Spinal cord (tissue), 10 donors: ENCODE results near the gene SEPTIN5. TPM values are rescaled to one million over a fixed set of nuclear protein-coding genes. Genes with fewer than 3 reads are reported as not detected.

Experiments
- DNase-seq, 6 donors: peaks; one replicate each; pipeline versions ENCODE4 v3.0.0 to v3.0.0-alpha.2; 2013 to 2015; ENCODE audit warnings: low spot score in 6 of 6, low read depth in 4 of 6
- H3K27ac ChIP-seq: one replicate; pipeline ENCODE4 v1.5.1; 2013; ENCODE audit warnings: low read depth, low read length, control low read depth
- H3K27me3 ChIP-seq: one replicate; pipeline ENCODE4 v1.6.1; 2013; ENCODE audit warnings: low read length; ENCODE audit not compliant: control insufficient read depth, insufficient read depth
- H3K36me3 ChIP-seq: one replicate; pipeline ENCODE4 v1.6.1; 2013; ENCODE audit warnings: low read length; ENCODE audit not compliant: control insufficient read depth, insufficient read depth
- H3K4me1 ChIP-seq: one replicate; pipeline ENCODE4 v1.6.1; 2013; ENCODE audit warnings: low read length; ENCODE audit not compliant: control insufficient read depth, insufficient read depth
- H3K4me3 ChIP-seq: one replicate; pipeline ENCODE4 v1.5.1; 2013; ENCODE audit warnings: low read depth, low read length, control low read depth
- H3K9me3 ChIP-seq: one replicate; pipeline ENCODE4 v1.6.1; 2013; ENCODE audit warnings: low read length; ENCODE audit not compliant: control insufficient read depth, insufficient read depth
- WGBS: methylation state at CpG from one replicate; pipeline ENCODE4 v1.1.5; 2013; ENCODE audit warnings: missing lambda C conversion rate; ENCODE audit not compliant: insufficient coverage; 5-methylcytosine and 5-hydroxymethylcytosine counted together
- polyA plus RNA-seq, 2 donors: library from polyadenylated mRNA; unstranded; fragments of 120-200 nt; gene quantifications; one replicate each; pipeline ENCODE4 v1.2.1, GENCODE V29; 2013; ENCODE audit not compliant: insufficient read length in 2 of 2
- total RNA-seq, 2 donors: library from RNA; depleted of rRNA in 1 of 2; stranded (reverse); fragments of 120-200 nt in 1 of 2; fragments of >200 nt in 1 of 2; gene quantifications; one replicate each; pipeline versions ENCODE4 v1.2.3 to v1.2.4, GENCODE V29; 2013 to 2014
- donor health status: healthy.

The SEPTIN5 gene
- total and polyA plus RNA-seq, 4 donors: 82.9 to 294 (median 174) TPM

DNA sequence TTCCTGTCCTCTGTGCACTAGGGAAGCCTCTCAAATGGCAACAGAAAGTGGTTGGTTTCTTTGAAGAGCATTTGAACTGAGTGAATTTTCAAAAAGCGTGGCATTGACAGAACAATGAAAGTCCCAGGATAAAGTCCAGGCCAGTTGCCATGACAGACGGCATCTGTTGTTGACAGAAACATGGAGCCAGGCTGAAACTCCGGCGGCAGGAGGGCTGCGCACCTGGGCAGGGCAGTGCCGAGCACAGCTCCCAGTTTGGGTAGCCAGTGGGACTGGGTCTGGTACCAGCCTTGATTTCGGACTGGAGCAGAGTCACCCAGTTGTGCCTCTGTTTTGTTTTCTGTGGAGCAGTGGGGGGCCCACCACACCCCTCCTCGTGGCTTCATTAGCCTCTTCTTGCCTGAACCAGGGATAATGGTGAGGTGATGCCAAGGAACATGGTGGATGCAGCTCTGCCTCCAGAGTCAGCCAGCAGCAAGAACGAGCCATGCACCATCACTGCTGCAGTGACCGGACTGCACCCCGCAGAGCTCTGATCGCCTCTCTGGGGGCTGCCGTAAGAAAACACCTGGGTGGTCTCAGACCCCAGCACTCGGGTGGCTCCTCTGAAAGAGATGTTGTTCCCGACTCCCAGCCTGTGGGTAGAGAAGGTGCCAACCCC, 9.8 kb upstream of the SEPTIN5 start:
- WGBS: 68% methylated on average over 15 of the region's 15 CpGs
- H3K27ac ChIP-seq: no peak overlapping the region
- H3K4me3 ChIP-seq: no peak overlapping the region
- H3K9me3 ChIP-seq: no peaks in the 10 kb centered on the region
- no peaks in the 10 kb centered on the region for H3K27me3 ChIP-seq
- peaks cover 17% of the 10 kb centered on the region for H3K4me1 ChIP-seq
- no peaks in the 10 kb centered on the region for H3K36me3 ChIP-seq
- DNase-seq: peak in 1 of 6 donors; percentile 16

DNA sequence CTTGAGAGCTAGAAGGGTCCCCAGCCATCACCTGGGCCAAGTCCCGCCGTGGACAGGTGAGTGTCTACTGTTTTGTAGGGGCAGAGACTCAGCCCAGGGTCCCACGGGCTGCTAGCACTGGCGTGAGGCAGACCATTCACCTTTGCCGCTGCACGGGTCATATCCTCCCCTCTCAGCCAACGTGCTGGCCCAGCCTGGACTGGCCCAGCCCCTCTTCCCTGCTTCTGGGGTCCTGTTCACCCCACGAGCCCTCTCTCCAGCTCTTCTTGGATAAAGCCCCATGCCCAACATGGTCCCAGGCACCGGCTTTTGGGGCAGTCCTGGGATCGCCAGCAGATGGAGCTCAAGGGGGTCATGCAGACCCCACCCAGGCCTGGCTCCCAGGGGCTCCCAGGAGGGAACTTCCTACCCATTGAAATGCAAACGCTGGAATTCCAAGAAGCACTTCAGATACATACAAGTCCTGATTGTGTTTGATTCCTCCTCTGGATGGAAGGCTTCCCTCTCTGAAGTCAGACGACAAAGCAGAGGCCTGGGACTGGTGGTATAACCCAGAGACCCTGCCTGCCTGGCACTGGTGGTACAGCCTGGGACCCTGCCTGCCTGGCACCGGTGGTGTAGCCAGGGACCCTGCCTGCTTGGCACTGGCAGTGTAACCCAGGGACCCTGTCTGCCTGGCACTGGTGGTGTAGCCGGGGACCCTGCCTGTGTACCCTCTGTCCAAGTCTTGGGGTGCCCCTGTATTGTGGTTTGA, 8.9 kb upstream of the SEPTIN5 start:
- peak in 1 of 6 donors; percentile 0 for DNase-seq
- peaks cover 24% of the 10 kb centered on the region for H3K4me1 ChIP-seq
- 52% methylated on average over 13 of the region's 14 CpGs for WGBS
- H3K27me3 ChIP-seq: no peaks in the 10 kb centered on the region
- no peaks in the 10 kb centered on the region for H3K36me3 ChIP-seq
- no peak overlapping the region for H3K4me3 ChIP-seq
- no peak overlapping the region for H3K27ac ChIP-seq
- no peaks in the 10 kb centered on the region for H3K9me3 ChIP-seq

DNA sequence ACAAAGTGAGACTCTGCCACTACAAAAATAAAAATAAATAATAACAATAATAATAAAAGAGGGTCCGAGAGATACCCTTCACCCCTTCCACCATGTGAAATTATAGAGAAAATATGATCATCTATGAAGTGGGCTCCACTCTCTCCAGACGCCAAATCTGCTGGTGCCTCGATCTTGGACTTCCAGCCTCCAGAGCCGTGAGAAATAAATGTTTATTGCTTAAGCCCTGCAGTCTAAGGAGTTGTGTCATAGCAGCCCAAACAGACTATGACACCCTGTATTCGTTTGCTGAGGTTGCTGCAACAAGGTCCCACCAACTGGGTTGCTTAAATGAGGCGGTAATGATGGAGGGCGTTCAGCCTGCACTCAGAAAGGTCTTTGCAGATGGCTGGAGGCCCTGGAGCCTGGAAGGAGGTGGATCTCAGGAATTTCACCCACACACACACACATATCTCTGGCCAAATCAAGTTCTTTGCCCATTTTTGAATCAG, 7.6 kb upstream of the SEPTIN5 start:
- H3K27me3 ChIP-seq: no peaks in the 10 kb centered on the region
- no peaks in the 10 kb centered on the region for H3K36me3 ChIP-seq

DNA sequence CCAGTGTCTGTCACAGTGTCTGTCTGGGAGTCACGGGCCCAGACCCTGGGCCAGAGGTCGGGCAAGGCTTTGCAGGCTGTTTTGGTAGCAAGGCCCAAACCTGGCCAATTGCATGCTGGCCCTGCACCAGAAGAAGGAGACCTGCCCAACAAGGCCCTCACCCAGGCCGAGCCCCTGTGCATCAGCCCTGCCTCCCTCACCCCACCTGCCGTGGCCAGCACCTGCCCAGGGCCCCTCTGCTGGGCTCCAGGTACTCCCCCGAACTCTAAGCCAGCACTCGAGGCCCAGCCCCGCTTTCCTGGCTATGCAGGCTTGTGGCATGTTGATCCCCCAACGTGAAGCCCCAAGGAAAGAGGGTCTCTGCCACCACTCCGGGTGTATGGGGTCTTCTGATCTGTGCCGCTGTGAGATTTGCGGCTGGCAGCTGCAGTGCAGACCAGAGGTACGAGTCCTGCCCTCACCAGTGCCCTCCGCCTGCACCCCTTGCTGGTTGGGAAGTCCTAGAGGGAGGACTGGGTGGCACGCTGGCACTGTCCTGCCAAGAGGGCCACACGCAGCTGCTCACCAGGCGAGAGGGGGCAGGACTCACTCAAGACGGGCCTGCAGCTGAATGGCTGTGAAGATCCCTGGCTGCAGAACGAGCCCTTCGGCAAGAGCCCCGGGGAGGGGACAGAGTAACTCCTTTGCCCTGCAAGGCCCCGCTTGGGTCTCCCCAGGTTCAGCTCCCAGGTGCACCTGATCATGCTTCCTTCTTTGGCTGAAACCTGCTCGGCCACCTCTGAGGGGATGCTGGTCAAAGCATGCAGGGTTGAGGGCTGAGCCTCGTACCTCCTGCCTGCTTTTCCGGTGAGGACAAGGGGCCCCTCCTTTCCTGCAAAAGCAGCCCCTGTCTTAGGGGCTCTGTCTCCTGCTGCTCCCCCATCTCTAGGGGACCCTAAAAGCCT, 6.7 kb upstream of the SEPTIN5 start:
- no peak for DNase-seq
- H3K4me1 ChIP-seq: peaks cover 28% of the 10 kb centered on the region
- H3K36me3 ChIP-seq: no peaks in the 10 kb centered on the region
- no peak overlapping the region for H3K27ac ChIP-seq
- H3K4me3 ChIP-seq: no peak overlapping the region
- WGBS: 90% methylated on average over 23 of the region's 24 CpGs
- H3K27me3 ChIP-seq: no peaks in the 10 kb centered on the region
- no peaks in the 10 kb centered on the region for H3K9me3 ChIP-seq

More for the DNA sequence above, 7.6 kb upstream of the SEPTIN5 start:
- DNase-seq: no peak
- peaks cover 28% of the 10 kb centered on the region for H3K4me1 ChIP-seq
- no peak overlapping the region for H3K4me3 ChIP-seq
- H3K9me3 ChIP-seq: no peaks in the 10 kb centered on the region
- WGBS: 89% methylated on average over 4 of the region's 7 CpGs
- H3K27ac ChIP-seq: no peak overlapping the region

DNA sequence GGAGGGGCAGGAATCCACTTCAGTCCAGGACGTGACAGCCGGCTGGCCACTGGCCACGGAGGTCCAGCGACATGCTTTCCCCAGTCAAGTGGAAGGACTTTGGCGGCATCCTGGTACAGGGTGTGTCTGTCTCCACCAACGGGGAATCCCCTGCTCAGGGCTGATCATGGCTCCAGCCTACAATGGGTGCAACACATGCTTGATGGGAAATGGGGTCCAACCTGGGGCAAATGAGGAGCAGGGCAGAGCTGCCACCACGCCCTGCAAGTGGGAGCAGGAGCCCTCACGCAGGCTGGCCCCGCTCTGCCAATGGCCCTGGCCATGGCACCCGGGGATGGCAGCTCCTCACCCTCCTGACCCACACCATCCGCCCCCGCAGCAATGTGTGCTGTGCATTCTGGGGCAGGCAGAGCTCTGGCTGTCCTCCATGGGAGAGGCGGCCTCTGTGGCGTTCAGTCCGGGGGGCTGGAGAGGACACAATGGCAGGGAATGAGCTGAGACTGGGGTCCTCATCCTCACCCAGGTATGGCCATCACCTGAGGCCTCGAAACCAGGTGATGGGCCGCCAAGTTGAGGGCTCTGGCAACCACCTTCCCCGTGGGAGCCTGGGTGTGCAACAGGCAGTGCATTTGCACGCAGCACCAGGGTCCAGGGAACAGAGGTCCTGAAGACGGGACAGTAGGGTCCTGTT, 5.8 kb upstream of the SEPTIN5 start:
- WGBS: 82% methylated on average over 18 of the region's 20 CpGs
- Histone ChIP-seq H3K9me3 (no peaks in the 10 kb centered on the region), H3K36me3 (no peaks in the 10 kb centered on the region), H3K27me3 (no peaks in the 10 kb centered on the region), H3K4me3 (no peak overlapping the region), H3K4me1 (peaks cover 32% of the 10 kb centered on the region), H3K27ac (no peak overlapping the region)
- no peak for DNase-seq

DNA sequence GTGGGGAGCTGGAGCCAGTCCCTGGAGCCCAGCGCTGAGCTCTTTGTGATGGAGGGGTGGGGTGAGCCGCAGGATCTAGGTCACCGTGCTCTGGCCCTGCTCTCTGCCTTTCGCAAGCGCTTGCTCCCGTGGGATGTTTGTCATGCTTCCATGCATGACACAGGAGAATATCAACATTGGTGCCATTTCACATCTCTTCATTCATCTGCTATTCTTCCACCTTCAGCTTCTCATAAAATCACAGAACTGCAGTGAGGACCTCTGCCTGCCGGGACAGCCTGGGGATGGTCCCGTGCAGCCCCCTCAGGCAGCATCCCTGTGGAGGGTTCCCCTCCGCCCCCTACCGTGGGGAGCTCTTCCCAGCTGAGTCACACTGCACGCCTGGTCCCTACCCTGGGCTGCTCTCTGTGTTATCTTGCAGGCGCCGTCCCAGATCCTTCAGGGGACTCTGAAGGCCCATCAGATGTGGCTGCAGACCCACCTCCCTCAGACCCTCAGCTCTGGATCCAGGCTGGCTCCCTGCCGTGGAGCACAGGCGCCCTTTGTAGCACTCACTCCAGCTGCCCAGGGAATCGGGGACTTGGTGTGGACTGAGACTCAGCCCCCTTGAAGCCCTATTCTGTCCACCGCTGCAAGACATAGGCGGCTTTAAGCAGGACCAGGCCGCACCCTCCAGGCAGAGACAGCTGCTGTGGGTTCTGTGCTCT, 5.1 kb upstream of the SEPTIN5 start:
- Histone ChIP-seq H3K9me3 (no peaks in the 10 kb centered on the region), H3K27ac (no peak overlapping the region), H3K4me3 (no peak overlapping the region), H3K27me3 (no peaks in the 10 kb centered on the region), H3K36me3 (no peaks in the 10 kb centered on the region), H3K4me1 (peaks cover 34% of the 10 kb centered on the region)
- no peak for DNase-seq
- WGBS: 64% methylated on average over 19 of the region's 19 CpGs

DNA sequence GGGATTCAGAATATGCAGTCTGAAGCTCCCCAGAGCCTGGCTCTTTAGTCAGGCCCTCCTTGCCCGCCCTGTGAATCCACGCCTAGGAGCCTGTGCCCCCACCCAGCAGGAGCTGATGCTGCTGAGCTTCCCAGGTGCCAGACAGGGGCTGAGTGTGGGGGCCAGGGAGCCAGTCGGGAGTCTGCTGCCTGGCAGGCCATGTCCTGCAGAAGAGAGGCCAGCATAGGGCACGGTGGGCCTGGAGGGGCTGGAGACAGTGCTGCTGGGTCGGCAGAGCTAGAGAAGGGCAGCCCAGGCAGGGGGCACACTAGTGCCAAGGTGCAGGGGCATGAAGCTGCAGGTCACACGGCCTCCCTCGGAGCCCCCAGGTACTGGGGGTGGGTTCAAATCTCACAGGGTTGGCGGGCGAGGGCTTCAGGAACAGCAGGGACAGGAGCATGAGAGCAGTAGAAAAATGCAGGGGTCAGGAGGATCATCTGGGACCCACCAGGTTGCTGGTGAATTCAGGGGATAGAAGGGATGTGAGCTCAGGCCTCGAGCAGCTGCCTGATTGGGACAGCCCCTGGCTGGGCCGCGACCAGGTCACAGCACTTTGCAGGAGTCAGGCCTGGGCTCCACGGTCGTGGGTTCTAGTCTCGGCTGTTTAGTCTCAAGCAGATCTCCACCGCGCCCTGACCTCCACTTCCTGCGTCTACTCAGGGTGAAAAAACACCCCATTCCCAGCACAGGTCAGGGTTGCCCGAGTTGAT, 4.1 kb upstream of the SEPTIN5 start:
- Histone ChIP-seq H3K36me3 (no peaks in the 10 kb centered on the region), H3K27ac (no peak overlapping the region), H3K9me3 (no peaks in the 10 kb centered on the region), H3K27me3 (no peaks in the 10 kb centered on the region), H3K4me3 (no peak overlapping the region), H3K4me1 (peaks cover 33% of the 10 kb centered on the region)
- no peak for DNase-seq
- 86% methylated on average over 19 of the region's 19 CpGs for WGBS

DNA sequence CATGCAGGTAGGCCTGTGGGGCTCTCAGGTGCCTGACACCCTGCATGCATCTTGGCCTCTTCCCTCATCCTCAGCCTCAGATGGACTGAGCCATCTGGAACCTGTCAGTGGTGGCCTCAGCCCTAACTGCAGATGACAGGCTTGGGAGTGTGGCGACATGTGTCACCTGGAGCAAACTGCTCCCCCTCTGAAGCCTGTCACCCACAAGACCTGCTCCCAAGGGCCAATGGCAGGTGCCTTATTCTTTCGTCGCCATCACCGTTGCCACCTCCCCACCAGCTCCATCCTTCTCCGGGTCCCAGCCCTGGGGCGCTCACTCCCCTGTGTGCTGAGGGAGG, 3.6 kb upstream of the SEPTIN5 start:
- H3K36me3 ChIP-seq: peaks cover 3% of the 10 kb centered on the region
- DNase-seq: no peak
- no peak overlapping the region for H3K4me3 ChIP-seq
- no peaks in the 10 kb centered on the region for H3K27me3 ChIP-seq
- H3K9me3 ChIP-seq: no peaks in the 10 kb centered on the region
- WGBS: 79% methylated on average over 5 of the region's 6 CpGs
- peaks cover 39% of the 10 kb centered on the region for H3K4me1 ChIP-seq
- no peak overlapping the region for H3K27ac ChIP-seq
